HEK293 (cell line): Measurements from ENCODE around the gene RFLNA.
A peak's percentile ranks its signal among the peaks of the same experiment; 100 is the strongest.

Experiments
- CTCF ChIA-PET: fragments of 350-600 bp; formaldehyde crosslinking; extraction: SDS; loops from one replicate; lab custom pipeline; 2021; ENCODE audit warnings: antibody characterized with exemption; lab: Yijun Ruan, JAX
- POLR2A ChIA-PET: fragments of 300-600 bp; formaldehyde crosslinking; extraction: SDS; loops from one replicate; lab custom pipeline; 2020; ENCODE audit warnings: antibody characterized with exemption, inconsistent platforms; lab: Yijun Ruan, JAX
- H3K27ac ChIP-seq: fragments of 200-500 bp; sonication (Bioruptor generic); 2 replicates; pipeline ENCODE4 v1.5.1; 2014; ENCODE audit warnings: low read depth, low read length, control low read depth, inconsistent platforms; ENCODE audit errors: extremely low read depth
- H3K36me3 ChIP-seq, 2 experiments: fragments of 200-500 bp in 1 of 2; sonication (Bioruptor generic) in 1 of 2; 1 replicate in 1 of 2; 2 replicates in 1 of 2; pipeline ENCODE4 v1.5.1; 2014 to 2017; ENCODE audit warnings: inconsistent platforms in 2 of 2, low read length in 2 of 2; ENCODE audit not compliant: control insufficient read depth in 2 of 2, insufficient read depth in 1 of 2
- H3K4me1 ChIP-seq: fragments of 200-500 bp; sonication (Bioruptor generic); 2 replicates; pipeline ENCODE4 v1.5.1; 2014; ENCODE audit warnings: mild to moderate bottlenecking, low read length, inconsistent platforms; ENCODE audit not compliant: control insufficient read depth, insufficient read depth
- H3K4me3 ChIP-seq: 2 replicates; pipeline ENCODE4 v1.5.1; 2011; ENCODE audit warnings: low read depth, mild to moderate bottlenecking, control low read depth, low read length, moderate library complexity
- H3K9me3 ChIP-seq: fragments of 200-500 bp; sonication (Bioruptor generic); 2 replicates; pipeline ENCODE4 v1.5.1; 2014; ENCODE audit warnings: low read depth, low read length, inconsistent platforms; ENCODE audit not compliant: control insufficient read depth, insufficient read depth
- EGR2 ChIP-seq: fragments of 450-650 bp; formaldehyde crosslinking; IDR thresholded peaks from 2 replicates; pipeline ENCODE4 v1.5.1; 2016; ENCODE audit warnings: low read depth, missing biosample characterization, missing genetic modification characterization
- GLI4 ChIP-seq: fragments of 450-650 bp; formaldehyde crosslinking; IDR thresholded peaks from 2 replicates; pipeline ENCODE4 v1.5.1; 2016; ENCODE audit warnings: missing biosample characterization, missing genetic modification characterization
- REST ChIP-seq: fragments of 450-650 bp; formaldehyde crosslinking; IDR thresholded peaks from 2 replicates; pipeline ENCODE4 v1.5.1; 2016; ENCODE audit warnings: missing biosample characterization, missing genetic modification characterization
- ZBTB7A ChIP-seq: fragments of 450-650 bp; formaldehyde crosslinking; IDR thresholded peaks from 2 replicates; pipeline ENCODE4 v1.5.1; 2016; ENCODE audit warnings: low read depth, missing biosample characterization, missing genetic modification characterization
- ZNF140 ChIP-seq: fragments of 450-650 bp; formaldehyde crosslinking; IDR thresholded peaks from 2 replicates; pipeline ENCODE4 v1.5.1; 2016; ENCODE audit warnings: missing biosample characterization, missing genetic modification characterization
- ZNF148 ChIP-seq: fragments of 450-650 bp; formaldehyde crosslinking; IDR thresholded peaks from 2 replicates; pipeline ENCODE4 v1.5.0; 2017; ENCODE audit warnings: missing biosample characterization, missing genetic modification characterization, borderline replicate concordance
- ZNF175 ChIP-seq: fragments of 450-650 bp; formaldehyde crosslinking; IDR thresholded peaks from 2 replicates; pipeline ENCODE4 v1.5.1; 2016; ENCODE audit warnings: missing biosample characterization, missing genetic modification characterization
- ZNF214 ChIP-seq: fragments of 450-650 bp; formaldehyde crosslinking; IDR thresholded peaks from 2 replicates; pipeline ENCODE4 v1.5.1; 2017; ENCODE audit warnings: missing biosample characterization, mild to moderate bottlenecking, missing genetic modification characterization, borderline replicate concordance
- ZNF248 ChIP-seq: fragments of 450-650 bp; formaldehyde crosslinking; IDR thresholded peaks from 2 replicates; pipeline ENCODE4 v1.5.1; 2017; ENCODE audit warnings: missing biosample characterization, missing genetic modification characterization
- ZNF549 ChIP-seq: fragments of 450-650 bp; IDR thresholded peaks from 2 replicates; pipeline ENCODE4 v1.5.1; 2018; ENCODE audit warnings: missing biosample characterization, missing genetic modification characterization, mild to moderate bottlenecking, inconsistent platforms, moderate library complexity
- ZNF785 ChIP-seq: fragments of 450-650 bp; formaldehyde crosslinking; IDR thresholded peaks from 2 replicates; pipeline ENCODE4 v1.5.1; 2016; ENCODE audit warnings: missing biosample characterization, missing genetic modification characterization
- ZSCAN18 ChIP-seq: fragments of 450-650 bp; formaldehyde crosslinking; IDR thresholded peaks from 2 replicates; pipeline ENCODE4 v1.5.1; 2016; ENCODE audit warnings: missing biosample characterization, missing genetic modification characterization
- TF ChIP-seq, protein P1 (sequence below): IDR thresholded peaks from 2 replicates; pipeline ENCODE4 v1.6.1; 2011; ENCODE audit warnings: mild to moderate bottlenecking, low read depth, low read length, borderline replicate concordance
- TF ChIP-seq, protein P2 (sequence below): fragments of 450-650 bp; formaldehyde crosslinking; IDR thresholded peaks from 2 replicates; pipeline ENCODE4 v1.5.1; 2016; ENCODE audit warnings: missing biosample characterization, missing genetic modification characterization
- TF ChIP-seq, protein P3 (sequence below): fragments of 450-650 bp; formaldehyde crosslinking; IDR thresholded peaks from 2 replicates; pipeline ENCODE4 v1.5.1; 2016; ENCODE audit warnings: missing biosample characterization, missing genetic modification characterization

Gene RFLNA

DNA sequence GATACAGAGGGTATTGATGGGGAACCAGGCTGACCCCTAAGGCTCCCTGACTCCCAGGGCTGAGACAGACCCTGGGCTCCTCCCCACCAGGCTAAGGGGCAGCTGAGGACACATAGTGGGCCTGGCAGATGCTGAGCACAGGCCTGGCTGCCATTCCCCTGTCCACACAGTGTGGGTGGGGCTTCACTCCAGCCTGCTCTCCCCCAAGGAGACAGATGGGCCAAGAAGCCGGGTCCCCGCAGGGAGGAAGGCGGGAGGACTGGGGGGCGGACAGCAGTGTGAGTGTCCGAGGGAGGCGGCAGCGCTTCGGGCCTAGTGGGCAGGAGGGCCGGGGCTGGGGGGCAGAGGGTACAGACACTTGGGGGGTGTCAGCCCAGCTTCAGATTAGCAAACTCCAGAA is 32.0 kb downstream of the RFLNA start:
- Histone ChIP-seq H3K4me3 (no peak overlapping the region), H3K27ac (no peak overlapping the region), H3K36me3 (peaks cover 0 to 51% of the 10 kb centered on the region in 2 experiments; a peak in 2 of 3 replicates), H3K4me1 (no peaks in the 10 kb centered on the region), H3K9me3 (no peaks in the 10 kb centered on the region)
- ChIA-PET POLR2A (no interaction called here), CTCF (no interaction called here)
- no peak for TF ChIP-seq ZBTB7A (tag by site-specific recombination)
- TF ChIP-seq ZNF148 = no peak
- no peak for TF ChIP-seq ZNF248 (tag by site-specific recombination)
- no peak for TF ChIP-seq ZNF549 (tag by site-specific recombination)
- TF ChIP-seq, protein P1, sequence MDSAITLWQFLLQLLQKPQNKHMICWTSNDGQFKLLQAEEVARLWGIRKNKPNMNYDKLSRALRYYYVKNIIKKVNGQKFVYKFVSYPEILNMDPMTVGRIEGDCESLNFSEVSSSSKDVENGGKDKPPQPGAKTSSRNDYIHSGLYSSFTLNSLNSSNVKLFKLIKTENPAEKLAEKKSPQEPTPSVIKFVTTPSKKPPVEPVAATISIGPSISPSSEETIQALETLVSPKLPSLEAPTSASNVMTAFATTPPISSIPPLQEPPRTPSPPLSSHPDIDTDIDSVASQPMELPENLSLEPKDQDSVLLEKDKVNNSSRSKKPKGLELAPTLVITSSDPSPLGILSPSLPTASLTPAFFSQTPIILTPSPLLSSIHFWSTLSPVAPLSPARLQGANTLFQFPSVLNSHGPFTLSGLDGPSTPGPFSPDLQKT = no peak
- 0 out of 2 replicates have a peak, but pooled peaks have one; percentile 26 for TF ChIP-seq EGR2 (tag by site-specific recombination)
- TF ChIP-seq REST (tag by site-specific recombination) = no peak
- TF ChIP-seq ZNF140 (tag by site-specific recombination) = no peak
- TF ChIP-seq ZNF175 (tag by site-specific recombination) = no peak

- ChIA-PET POLR2A (no interaction called here), CTCF (interaction anchor here (1.0 kb wide), 1 partner anchor 291 kb away, joined by 4 read pairs; no protein-coding TSS in a partner anchor)
- TF ChIP-seq ZNF214 (tag by site-specific recombination) (no peak), GLI4 (tag by site-specific recombination) (no peak), ZSCAN18 (tag by site-specific recombination) (no peak), ZNF785 (tag by site-specific recombination) (no peak)
- TF ChIP-seq, protein P2, sequence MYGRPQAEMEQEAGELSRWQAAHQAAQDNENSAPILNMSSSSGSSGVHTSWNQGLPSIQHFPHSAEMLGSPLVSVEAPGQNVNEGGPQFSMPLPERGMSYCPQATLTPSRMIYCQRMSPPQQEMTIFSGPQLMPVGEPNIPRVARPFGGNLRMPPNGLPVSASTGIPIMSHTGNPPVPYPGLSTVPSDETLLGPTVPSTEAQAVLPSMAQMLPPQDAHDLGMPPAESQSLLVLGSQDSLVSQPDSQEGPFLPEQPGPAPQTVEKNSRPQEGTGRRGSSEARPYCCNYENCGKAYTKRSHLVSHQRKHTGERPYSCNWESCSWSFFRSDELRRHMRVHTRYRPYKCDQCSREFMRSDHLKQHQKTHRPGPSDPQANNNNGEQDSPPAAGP (tag by site-specific recombination) = 0 out of 2 replicates have a peak, but pooled peaks have one; percentile 27
- TF ChIP-seq, protein P3, sequence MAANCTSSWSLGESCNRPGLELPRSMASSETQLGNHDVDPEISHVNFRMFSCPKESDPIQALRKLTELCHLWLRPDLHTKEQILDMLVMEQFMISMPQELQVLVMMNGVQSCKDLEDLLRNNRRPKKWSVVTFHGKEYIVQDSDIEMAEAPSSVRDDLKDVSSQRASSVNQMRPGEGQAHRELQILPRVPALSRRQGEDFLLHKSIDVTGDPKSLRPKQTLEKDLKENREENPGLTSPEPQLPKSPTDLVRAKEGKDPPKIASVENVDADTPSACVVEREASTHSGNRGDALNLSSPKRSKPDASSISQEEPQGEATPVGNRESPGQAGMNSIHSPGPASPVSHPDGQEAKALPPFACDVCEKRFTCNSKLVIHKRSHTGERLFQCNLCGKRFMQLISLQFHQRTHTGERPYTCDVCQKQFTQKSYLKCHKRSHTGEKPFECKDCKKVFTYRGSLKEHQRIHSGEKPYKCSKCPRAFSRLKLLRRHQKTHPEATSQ (tag by site-specific recombination) = no peak
- Histone ChIP-seq H3K27ac (no peak overlapping the region), H3K4me3 (no peak overlapping the region), H3K4me1 (no peaks in the 10 kb centered on the region), H3K36me3 (peaks cover 0 to 57% of the 10 kb centered on the region in 2 experiments; a peak in 2 of 3 replicates), H3K9me3 (no peaks in the 10 kb centered on the region)
Measured at GRCh38 chr12:124327362-124328043, 32.6 kb downstream of the RFLNA start.
